ENCODE data around the gene ILKAP. TPM values are rescaled to one million over a fixed set of nuclear protein-coding genes. Genes with fewer than 3 reads are reported as not detected.

Gene ILKAP
- total RNA-seq, 2 experiments from 2014 or later, result 46.6 to 46.7 TPM

DNA sequence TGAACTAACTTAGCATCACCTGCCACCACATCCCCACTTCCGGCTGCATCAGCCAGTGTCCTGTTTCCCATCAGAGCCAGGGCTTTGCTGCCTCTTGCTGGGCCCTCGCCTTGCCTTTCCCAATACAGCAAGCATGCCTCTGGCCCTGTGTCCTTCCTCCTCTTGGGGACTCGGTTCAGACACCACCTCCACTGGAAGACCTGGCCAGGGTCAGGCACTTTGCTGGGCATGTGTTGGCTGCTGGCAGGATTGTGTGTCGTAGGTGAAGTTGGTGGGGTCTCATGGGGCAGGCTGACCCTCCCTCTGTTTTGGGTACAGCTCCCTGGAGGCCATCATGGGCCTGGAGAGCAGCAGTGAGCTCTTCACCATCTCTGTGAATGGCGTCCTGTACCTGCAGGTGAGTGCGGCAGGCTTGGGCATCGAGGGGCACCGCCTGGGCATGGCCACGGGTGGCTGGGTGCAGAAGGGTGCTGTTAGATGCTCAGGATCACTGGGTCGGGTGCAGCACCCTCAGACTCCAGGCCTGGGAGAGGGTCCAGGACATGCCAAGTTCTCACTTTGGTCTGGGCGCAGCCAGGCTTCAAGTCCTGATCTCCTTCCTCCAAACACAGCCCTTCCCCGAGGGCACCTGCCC, 38.1 kb downstream of the ILKAP start:
- CTCF ChIA-PET, result no interaction called here
- Mint-ChIP-seq H3K36me3 (ENCODE audit: low read depth) (peaks cover 7% of the 10 kb centered on the region), H3K9me3 (no peaks in the 10 kb centered on the region), H3K27ac (no peak overlapping the region), H3K27me3 (ENCODE audit: low read depth) (peaks cover 17% of the 10 kb centered on the region), H3K4me1 (ENCODE audit: low read depth) (peaks cover 7% of the 10 kb centered on the region), H3K4me3 (no peak overlapping the region)
- intact Hi-C loops (cut with micrococcal nuclease), result no loop called here
- DNase-seq, result no peak

DNA sequence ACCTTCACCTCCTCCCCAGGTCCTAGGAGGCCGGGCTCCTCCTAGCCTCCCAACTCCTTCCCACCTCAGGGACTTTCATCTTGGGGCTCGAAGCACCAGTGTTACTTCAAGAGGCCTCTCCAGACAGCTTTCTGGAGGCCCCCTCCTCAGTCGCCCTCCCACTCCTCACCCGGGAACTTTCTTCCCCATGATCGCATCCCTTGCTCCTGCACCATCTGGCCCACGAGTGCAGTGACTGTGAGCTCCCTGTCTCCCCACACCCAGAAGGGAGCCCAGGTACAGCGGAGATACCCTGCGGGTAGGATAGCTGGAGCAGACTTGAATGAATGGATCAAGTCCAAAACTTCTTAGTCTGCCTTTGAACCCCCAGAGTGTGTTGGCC, 38.6 kb downstream of the ILKAP start:
- peaks cover 19% of the 10 kb centered on the region for H3K27me3 Mint-ChIP-seq (ENCODE audit: low read depth)
- H3K4me3 Mint-ChIP-seq, result no peak overlapping the region
- H3K27ac Mint-ChIP-seq, result no peak overlapping the region
- DNase-seq, result no peak
- H3K36me3 Mint-ChIP-seq (ENCODE audit: low read depth), result peaks cover 2% of the 10 kb centered on the region
- intact Hi-C loops (cut with micrococcal nuclease), result loop anchor here (5.0 kb wide), 1 partner anchor 77 kb away; the partner anchor contains the start of gene HES6
- H3K9me3 Mint-ChIP-seq, result no peaks in the 10 kb centered on the region
- CTCF ChIA-PET, result no interaction called here
- peaks cover 5% of the 10 kb centered on the region for H3K4me1 Mint-ChIP-seq (ENCODE audit: low read depth)

DNA sequence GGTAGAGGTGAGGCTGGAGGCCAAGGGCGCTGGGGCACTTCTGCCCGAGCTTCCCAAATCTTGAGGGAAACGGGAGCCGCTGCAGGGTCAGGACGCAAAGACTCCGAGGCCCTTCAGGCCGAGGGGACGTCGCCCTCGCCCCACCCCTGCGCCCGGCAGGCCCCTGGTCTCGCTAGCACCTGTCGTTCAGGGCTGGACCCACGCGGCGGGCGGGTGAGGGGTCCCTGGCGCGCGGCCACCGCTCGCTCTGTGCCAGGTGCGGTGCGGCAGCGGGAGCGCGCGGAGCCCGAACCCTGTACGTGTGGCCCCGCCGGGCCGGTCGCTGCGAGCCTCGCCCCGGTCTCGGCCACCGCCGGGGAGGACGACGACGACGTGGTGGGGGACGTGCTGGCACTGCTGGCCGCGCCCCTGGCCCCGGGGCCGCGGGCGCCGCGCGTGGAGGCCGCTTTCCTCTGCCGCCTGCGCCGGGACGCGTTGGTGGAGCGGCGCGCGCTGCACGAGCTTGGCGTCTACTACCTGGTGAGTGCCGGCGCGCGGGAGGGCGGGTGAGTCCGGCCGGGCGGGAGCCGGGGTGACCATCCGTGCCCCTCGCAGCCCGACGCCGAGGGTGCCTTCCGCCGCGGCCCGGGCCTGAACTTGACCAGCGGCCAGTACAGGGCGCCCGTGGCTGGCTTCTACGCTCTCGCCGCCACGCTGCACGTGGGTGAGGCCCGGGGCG, 39.9 kb downstream of the ILKAP start:
- Mint-ChIP-seq H3K4me1 (ENCODE audit: low read depth) (peaks cover 10% of the 10 kb centered on the region), H3K27me3 (ENCODE audit: low read depth) (peaks cover 27% of the 10 kb centered on the region), H3K36me3 (ENCODE audit: low read depth) (no peaks in the 10 kb centered on the region), H3K4me3 (no peak overlapping the region), H3K27ac (no peak overlapping the region), H3K9me3 (no peaks in the 10 kb centered on the region)
- intact Hi-C loops (cut with micrococcal nuclease), result loop anchor here (5.0 kb wide), 1 partner anchor 79 kb away; the partner anchor contains the start of gene HES6
- CTCF ChIA-PET, result interaction anchor here (1.6 kb wide), 1 partner anchor 100 kb away, joined by 8 read pairs; no protein-coding TSS in a partner anchor
- no peak for DNase-seq

DNA sequence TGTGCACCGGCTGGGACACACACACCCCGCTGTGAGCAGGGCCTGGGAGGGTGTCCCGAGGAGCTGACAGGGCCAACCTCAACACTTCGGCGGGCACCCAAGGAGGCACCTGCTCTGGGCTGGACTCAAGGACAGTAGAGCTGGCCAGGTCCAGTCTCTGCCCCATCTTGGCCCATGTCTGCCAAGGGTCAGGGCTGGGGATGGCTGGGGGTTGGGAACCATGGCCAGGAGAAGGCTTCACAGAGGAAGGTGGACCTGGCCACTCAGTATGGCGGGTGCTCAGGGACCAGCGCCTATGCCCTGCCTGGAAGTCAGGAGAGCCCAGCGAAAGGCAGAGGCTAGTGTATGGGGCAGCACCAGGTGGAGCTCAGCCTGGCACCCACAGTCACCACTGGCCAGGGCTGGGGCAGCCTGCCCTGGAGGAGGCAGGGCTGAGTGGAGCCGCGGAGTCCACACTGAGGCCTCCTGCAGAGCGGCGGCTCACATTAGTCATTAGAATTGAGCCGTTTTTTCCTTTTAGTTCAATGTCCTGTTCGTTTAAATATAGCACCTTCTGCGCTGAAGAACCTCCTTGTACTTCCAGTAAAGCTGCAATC, 40.6 kb downstream of the ILKAP start:
- Mint-ChIP-seq H3K27me3 (ENCODE audit: low read depth) (peaks cover 27% of the 10 kb centered on the region), H3K4me3 (no peak overlapping the region), H3K36me3 (ENCODE audit: low read depth) (no peaks in the 10 kb centered on the region), H3K9me3 (no peaks in the 10 kb centered on the region), H3K27ac (no peak overlapping the region), H3K4me1 (ENCODE audit: low read depth) (peaks cover 10% of the 10 kb centered on the region)
- CTCF ChIA-PET, result interaction anchor here (1.6 kb wide), 1 partner anchor 101 kb away, joined by 8 read pairs; no protein-coding TSS in a partner anchor
- intact Hi-C loops (cut with micrococcal nuclease), result loop anchor here (5.0 kb wide), 1 partner anchor 79 kb away; the partner anchor contains the start of gene HES6
- DNase-seq, result no peak

DNA sequence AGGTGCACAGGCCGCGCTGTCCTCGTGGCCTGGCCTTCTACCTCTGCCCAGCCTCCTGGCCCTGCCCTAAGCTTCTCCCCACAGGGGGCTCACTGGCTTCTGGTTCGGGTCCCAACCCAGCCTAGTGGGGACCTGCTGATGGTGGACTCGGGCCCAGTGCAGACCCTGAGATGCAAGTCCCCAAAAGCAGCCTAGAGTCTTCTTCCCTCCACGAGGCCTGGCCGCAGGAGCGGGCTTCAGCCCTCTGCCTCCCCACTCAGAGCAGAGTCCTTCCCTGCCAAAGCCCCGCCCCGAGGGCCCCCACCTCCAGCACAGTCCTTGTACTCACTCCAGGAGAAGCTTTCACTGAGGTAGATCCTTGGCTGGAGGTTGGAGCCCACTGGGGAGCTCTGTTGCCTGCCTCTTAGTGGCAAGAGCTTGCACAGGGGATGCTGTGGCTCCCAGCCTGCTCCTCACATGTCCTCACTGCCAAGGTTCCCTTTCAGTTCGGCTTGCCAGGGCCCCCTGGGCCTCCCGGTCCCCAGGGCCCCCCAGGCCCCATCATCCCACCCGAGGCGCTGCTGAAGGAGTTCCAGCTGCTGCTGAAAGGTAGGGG, 41.1 kb downstream of the ILKAP start:
- DNase-seq, result no peak
- peaks cover 27% of the 10 kb centered on the region for H3K27me3 Mint-ChIP-seq (ENCODE audit: low read depth)
- intact Hi-C loops (cut with micrococcal nuclease), result loop anchor here (5.0 kb wide), 1 partner anchor 80 kb away; the partner anchor contains the start of gene HES6
- no peaks in the 10 kb centered on the region for H3K9me3 Mint-ChIP-seq
- no peak overlapping the region for H3K27ac Mint-ChIP-seq
- CTCF ChIA-PET, result interaction anchor here (1.4 to 1.6 kb wide), 2 partner anchors 92 to 101 kb away, joined by 3 to 8 read pairs; no protein-coding TSS in a partner anchor
- no peaks in the 10 kb centered on the region for H3K36me3 Mint-ChIP-seq (ENCODE audit: low read depth)
- H3K4me1 Mint-ChIP-seq (ENCODE audit: low read depth), result peaks cover 10% of the 10 kb centered on the region
- no peak overlapping the region for H3K4me3 Mint-ChIP-seq

DNA sequence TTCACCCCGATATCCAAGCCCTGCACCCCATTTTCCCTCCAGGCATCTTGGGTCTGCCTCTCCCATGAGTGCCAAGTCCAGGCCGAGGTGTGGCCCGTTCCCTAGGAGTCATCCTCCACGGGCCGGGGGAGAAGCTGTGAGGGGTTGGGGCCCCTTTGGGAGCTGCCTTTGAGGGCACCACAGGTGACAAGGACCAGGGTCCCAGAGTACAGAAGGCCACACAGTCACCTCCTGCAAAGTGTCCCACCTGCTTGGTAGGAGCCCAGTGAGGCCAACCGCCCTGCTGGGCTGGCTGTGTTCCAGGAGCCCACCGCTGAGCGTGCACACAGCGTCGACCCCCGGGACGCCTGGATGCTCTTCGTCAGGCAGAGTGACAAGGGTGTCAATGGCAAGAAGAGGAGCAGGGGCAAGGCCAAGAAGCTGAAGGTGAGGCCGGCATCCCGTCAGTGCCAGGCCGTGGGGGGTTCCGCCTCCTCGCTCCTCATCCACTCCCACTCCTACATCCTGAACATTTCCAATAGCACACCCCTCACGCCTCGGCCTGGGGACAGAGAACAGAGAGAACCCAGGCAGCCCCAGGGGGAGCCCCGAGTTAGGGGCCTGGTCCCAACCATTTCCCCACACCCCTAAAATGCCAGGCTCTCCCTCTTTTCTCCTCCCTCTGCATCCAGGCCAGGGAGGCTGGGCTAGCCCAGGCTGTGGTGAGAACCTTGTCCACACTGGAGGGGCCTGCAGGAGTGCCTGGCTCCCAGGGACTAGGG, 42.0 kb downstream of the ILKAP start:
- no peaks in the 10 kb centered on the region for H3K36me3 Mint-ChIP-seq (ENCODE audit: low read depth)
- no peak for DNase-seq
- no peaks in the 10 kb centered on the region for H3K9me3 Mint-ChIP-seq
- CTCF ChIA-PET, result interaction anchor here (1.4 to 2.6 kb wide), 2 partner anchors 93 to 102 kb away, joined by 3 to 11 read pairs; no protein-coding TSS in a partner anchor
- no peak overlapping the region for H3K27ac Mint-ChIP-seq
- H3K27me3 Mint-ChIP-seq (ENCODE audit: low read depth), result peaks cover 27% of the 10 kb centered on the region
- H3K4me3 Mint-ChIP-seq, result no peak overlapping the region
- H3K4me1 Mint-ChIP-seq (ENCODE audit: low read depth), result peaks cover 10% of the 10 kb centered on the region
- intact Hi-C loops (cut with micrococcal nuclease), result loop anchor here (5.0 kb wide), 1 partner anchor 81 kb away; the partner anchor contains the start of gene HES6

DNA sequence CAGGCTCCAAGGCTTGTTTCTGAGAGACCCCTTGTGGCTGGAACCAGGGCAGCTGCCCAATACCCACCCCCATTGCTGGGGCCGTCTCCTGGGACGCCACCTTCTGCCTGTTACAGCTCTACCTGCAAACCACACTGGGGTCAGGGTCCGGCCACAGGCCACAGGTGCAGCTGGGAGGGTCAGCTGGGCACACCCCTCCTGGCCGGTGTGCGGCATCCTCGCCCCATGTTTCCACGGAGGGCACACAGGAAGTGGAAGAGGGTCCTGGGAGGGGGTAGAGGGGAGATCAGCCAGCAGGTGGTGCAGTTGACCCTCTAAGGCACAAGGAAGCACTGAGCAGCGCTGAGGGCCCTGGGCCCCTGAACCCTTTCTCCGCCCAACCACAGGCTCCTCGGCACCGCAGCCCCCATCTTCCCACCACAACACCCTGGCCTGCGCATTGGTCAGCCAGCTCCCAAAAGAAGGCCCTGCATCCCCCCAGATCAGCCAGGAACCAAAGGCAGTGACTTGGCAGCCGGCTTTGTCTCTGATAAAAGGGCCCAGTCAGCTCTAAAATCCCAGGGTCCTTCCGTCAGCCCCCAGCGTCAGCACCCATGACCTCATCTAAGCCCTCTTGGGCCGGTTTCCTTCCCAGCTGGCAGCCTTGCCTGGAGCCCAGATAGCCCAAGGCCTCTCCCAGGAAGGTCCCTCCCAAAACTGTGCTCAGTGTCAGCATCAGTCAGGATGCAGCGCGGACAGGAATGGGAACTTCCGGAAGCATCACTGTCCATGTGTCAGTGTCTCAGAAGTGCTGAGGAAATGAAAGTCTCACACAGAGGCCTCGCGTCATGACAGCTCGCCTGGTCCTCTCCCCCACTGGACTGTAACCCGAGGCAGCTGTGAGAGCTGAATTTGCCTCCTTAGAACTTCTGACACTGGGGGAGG, 43.0 kb downstream of the ILKAP start:
- DNase-seq, result peak; percentile 22
- H3K4me3 Mint-ChIP-seq, result no peak overlapping the region
- no peaks in the 10 kb centered on the region for H3K36me3 Mint-ChIP-seq (ENCODE audit: low read depth)
- intact Hi-C loops (cut with micrococcal nuclease), result loop anchor here (1.0 to 5.0 kb wide), 2 partner anchors 82 to 302 kb away; partner anchors contain the start of gene HES6
- H3K27ac Mint-ChIP-seq, result no peak overlapping the region
- H3K9me3 Mint-ChIP-seq, result no peaks in the 10 kb centered on the region
- H3K27me3 Mint-ChIP-seq (ENCODE audit: low read depth), result peaks cover 27% of the 10 kb centered on the region
- CTCF ChIA-PET, result interaction anchor here (0.6 to 2.6 kb wide), 3 partner anchors 91 to 187 kb away, joined by 3 to 11 read pairs (median 3); no protein-coding TSS in a partner anchor
- H3K4me1 Mint-ChIP-seq (ENCODE audit: low read depth), result peaks cover 10% of the 10 kb centered on the region

DNA sequence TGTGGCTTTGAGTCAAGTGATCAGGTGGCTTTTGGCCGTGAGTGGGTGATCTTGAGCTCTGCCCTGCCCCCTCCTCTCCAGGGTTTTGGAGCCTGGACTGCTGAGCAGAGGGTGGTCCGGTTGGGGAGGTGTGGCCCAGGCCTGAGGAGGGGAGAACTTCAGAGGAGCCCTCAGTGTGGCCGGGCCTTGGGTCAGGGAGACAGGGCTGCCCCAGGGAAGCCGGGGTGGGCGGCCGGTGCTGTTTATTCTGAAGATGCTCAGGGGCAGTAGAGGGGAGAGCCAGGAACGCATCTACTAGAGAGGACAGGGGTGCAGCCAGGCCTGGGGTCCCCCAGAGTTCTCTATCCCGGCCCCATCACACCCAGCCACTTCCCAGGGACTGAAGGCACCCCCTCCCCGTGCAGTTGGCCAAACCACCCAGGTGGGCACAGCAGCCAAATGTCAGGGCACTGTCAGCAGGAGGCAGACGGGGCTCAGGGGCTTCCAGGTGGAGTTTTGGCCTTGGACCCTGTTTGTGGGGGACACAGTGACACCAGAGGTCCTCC, 43.8 kb downstream of the ILKAP start:
- no peak for DNase-seq
- Mint-ChIP-seq H3K27me3 (ENCODE audit: low read depth) (peaks cover 22% of the 10 kb centered on the region), H3K27ac (no peak overlapping the region), H3K4me1 (ENCODE audit: low read depth) (peaks cover 10% of the 10 kb centered on the region), H3K4me3 (peak overlapping the region; percentile 62), H3K36me3 (ENCODE audit: low read depth) (no peaks in the 10 kb centered on the region), H3K9me3 (no peaks in the 10 kb centered on the region)
- CTCF ChIA-PET, result interaction anchor here (0.6 to 2.6 kb wide), 4 partner anchors 91 to 235 kb away, joined by 3 to 11 read pairs (median 3); no protein-coding TSS in a partner anchor
- intact Hi-C loops (cut with micrococcal nuclease), result loop anchor here (1.0 to 5.0 kb wide), 3 partner anchors 83 to 301 kb away; partner anchors contain the start of genes HES6 and UBE2F

DNA sequence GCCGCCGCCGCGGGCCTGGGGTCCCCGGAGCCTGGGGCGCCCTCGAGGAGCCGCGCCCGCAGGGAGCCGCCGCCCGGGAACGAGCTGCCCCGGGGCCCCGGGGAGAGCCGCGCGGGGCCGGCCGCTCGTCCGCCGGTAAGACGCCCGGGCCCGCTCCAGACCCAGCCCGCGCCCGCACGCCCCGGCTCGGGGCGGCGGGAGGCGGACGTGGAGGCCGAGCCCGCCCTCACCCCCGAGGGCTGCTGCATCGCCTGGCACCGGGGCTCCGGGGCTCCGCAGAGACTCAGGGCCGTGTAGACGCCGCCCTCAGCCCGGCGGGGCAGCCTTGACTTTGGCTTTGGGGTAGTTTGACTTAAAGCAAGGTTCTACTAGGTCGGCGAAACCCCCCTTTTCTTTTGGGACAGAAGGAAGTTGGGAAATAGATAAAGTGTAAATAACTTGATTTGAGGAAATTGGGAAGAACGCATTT, 44.4 kb downstream of the ILKAP start:
- no peaks in the 10 kb centered on the region for H3K36me3 Mint-ChIP-seq (ENCODE audit: low read depth)
- intact Hi-C loops (cut with micrococcal nuclease), result loop anchor here (5.0 kb wide), 1 partner anchor 192 kb away; the partner anchor contains the start of gene UBE2F
- peak; percentile 25 for DNase-seq
- H3K4me3 Mint-ChIP-seq, result peak overlapping the region; percentile 62
- CTCF ChIA-PET, result interaction anchor here (0.6 to 2.6 kb wide), 3 partner anchors 13 to 235 kb away, joined by 3 to 11 read pairs (median 3); no protein-coding TSS in a partner anchor
- H3K27ac Mint-ChIP-seq, result no peak overlapping the region
- H3K9me3 Mint-ChIP-seq, result peaks cover 2% of the 10 kb centered on the region
- H3K27me3 Mint-ChIP-seq (ENCODE audit: low read depth), result peaks cover 17% of the 10 kb centered on the region
- H3K4me1 Mint-ChIP-seq (ENCODE audit: low read depth), result peaks cover 7% of the 10 kb centered on the region

DNA sequence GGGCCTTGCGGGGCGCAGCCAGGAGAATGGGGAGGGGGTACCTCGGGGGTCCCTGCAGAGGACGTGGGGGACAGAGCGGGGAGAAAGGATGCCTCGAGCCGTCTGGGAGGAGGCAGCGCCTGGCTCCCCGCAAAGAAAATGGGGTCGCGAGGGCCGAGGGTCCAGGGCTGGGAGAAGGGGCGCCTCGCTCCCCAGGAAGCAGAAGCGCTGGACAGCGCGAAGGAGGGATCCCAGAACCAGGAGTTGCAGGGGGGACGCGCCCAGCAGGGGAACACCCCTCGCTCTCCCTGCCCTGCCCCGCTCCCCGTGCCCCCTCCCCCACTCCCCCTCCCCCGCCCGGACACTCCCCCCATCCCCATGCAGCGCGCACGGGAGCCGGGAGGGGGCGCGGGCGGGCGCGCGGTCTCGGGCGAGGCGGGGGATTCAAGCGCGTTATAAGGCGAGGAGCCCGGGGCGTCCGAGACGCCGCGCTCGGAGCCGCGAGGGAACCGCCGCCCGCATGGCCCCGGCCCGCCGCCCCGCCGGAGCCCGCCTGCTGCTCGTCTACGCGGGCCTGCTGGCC, 44.9 kb downstream of the ILKAP start, which contains the start of gene ERFE:
Gene ERFE (plus strand): TSS at position 462 of the 562 bp plus-strand sequence. CDS start 38 bp downstream, at position 500.
- H3K4me3 Mint-ChIP-seq, result peak within 1 kb of the TSS; percentile 62
- H3K27ac Mint-ChIP-seq, result no peak within 1 kb of the TSS
- CTCF ChIA-PET, result interaction anchor here (0.7 kb wide), 1 partner anchor 14 kb away, joined by 3 read pairs; no protein-coding TSS in a partner anchor
- H3K36me3 Mint-ChIP-seq (ENCODE audit: low read depth), result no peaks in the 10 kb centered on the region
- H3K4me1 Mint-ChIP-seq (ENCODE audit: low read depth), result peaks cover 7% of the 10 kb centered on the region
- H3K27me3 Mint-ChIP-seq (ENCODE audit: low read depth), result peaks cover 17% of the 10 kb centered on the region
- intact Hi-C loops (cut with micrococcal nuclease), result loop anchor here (1.0 to 5.0 kb wide), 2 partner anchors 105 to 191 kb away; partner anchors contain the start of gene UBE2F
- H3K9me3 Mint-ChIP-seq, result peaks cover 3% of the 10 kb centered on the region
- DNase-seq, result peak; percentile 61
